HG03558 (cell line): ENCODE data around the gene HMGXB4.

Source experiments
- ATAC-seq: cut with Tn5 transposase; IDR thresholded peaks from one replicate; pipeline ENCODE4 v1.9.1; 2021; ENCODE audit warnings: moderate number of reproducible peaks; ENCODE audit not compliant: unreplicated experiment; ENCODE audit errors: extremely low read depth

Gene HMGXB4

DNA sequence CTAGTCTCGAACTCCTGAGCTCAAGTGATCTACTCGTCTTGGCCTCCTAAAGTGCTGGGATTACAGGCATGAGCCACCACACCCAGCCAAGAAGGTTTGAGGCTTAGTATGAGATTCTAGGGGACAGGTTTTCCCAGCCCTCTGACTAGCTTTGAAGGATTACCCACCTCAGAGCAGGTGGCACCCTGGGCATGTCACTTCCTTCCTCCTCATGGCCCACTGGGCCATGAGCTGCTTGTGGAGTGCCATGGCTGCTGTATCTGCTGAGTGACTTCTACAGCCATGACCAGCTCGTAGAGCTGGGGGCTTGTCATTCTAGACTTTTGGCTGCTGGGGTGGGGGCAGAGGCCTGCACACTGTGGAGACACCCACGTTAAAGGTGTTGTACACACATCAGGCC is 67.5 kb downstream of the HMGXB4 start:
- no peak for ATAC-seq

DNA sequence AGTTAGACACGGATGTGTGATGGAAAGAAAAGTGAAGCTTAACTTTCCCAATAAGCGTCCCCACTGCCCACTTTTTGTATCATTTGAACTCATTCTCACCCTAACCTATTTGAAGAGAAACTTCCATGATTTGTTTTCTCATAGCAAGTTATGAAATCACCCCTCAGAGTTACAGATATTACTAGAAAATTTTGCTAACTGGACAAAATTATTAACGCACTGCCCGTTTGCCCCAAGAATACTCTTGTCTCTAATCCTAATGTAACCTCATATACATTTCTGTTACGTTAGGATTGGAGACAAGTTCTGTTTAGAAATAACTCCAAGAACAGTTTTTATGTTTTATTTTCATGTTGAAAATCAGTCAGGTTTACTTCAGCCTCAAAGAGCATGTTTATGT is 67.9 kb downstream of the HMGXB4 start:
- ATAC-seq = no peak

DNA sequence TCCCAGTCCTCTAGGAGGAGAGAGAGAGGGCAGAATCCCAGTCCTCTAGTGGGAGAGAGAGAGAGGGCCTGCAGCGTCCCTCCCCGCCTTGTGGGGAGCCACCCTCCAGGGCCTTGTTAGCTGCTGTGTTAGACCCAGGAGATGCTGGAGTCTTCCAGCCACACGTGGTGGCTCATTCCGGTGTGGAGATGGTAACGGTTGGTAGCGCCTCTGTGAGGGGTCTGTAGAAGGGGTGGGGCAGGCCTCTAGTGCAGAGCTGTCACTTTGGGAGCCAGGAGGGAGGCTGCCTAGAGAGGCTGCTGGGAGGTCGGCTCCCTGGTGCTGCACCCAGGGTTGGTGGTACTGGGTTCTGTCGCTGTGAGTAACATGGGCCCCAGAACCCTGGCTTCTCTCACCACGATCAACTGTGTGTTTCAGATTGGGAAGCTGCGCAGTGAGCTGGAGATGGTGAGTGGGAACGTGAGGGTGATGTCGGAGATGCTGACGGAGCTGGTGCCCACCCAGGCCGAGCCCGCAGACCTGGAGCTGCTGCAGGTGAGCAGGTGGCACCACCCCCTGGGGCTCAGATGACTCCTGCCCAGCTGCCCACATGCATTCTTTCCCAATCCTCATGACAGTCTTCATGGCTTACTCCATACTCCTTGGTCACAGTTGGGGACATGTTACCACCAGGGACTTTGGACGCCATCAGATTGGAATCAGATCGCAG is 69.7 kb downstream of the HMGXB4 start:
- ATAC-seq = no peak

DNA sequence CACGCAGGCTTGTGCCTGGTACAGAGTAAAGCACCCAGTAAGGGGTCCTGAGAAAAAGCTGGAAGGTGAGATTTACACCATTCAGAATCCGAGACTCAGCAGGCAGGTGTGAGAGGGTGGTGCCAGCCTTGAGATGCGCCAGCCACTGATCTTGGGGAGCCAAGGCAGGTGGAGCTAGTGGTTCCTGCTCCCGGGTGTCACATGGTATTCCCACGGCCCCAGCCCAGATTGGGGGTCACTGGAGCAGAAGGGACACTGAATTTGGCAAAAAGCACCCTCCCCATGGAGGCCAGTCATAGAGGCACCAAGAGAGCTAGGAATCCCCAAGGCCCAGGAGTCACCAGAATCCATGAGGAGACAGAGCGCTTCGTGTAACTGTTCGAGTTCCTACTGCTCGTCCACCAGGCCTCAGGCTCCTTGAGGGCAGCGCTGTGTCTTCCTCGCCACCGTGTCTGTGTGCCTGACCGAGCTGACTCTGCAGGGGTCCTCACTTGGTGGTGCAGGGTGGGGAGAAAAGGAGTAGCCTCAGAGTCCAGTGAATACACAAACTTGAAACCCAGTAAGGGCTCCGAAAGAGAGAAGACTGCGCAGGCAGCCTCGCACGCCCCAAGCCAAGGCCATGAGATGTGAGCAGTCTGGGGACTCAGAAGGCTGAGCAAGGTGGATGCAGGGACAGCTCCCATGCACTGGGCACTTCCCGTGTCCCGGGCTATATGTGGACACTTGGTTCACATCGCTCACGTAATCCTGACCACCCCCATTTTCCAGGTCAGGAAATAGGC is 70.6 kb downstream of the HMGXB4 start:
- ATAC-seq = no peak

DNA sequence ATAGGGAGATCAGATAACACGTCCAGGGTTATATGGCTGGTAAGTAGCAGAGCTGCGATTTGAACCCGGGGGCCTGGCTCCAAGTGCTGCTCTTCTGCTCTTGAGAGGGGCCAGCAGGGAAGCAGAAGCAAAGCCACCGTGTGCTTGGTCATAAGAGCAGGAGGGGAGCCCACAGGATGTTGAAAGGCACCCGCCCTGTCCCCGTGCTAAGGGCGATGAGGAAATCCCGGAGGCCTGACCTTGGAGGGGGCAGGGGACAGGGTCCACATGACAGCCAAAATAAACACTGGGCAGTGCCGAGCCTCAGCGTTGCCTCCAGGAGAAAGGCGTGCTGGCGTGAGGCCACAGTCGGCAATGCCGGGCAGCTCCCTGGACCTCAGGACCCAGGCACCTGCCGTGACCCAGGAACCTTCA is 71.2 kb downstream of the HMGXB4 start:
- ATAC-seq = no peak

DNA sequence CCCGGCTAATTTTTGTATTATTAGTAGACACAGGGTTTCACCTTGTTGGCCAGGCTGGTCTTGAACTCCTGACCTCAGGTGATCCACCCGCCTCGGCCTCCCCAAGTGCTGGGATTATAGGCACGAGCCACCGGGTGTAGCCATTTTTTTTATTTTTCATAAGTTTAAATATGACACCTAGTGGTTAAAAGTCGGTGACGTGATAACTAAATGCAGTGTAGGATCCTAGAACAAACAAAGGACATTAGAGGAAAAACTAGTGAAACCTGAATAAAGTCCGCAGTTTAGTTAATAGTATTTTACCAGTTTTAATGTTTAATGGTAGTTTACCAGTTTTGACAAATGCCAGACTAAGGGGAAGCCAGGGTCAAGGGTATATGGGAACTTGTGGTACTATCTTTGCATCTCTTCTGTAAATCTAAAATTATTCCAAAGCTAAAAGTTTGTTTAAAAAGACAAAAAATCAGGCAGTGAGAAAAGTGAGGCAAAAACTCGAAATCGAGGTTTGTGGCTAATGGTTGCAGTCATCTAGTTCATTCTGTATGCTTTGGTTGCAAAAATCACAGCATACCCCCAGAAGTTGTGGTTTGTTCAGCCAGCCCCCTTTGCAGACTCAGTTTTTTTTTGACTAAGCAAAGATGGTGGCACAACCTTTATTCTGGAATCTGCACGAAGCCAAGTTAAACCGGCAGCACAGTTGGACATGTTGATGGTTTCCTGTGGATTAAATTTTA is 72.0 kb downstream of the HMGXB4 start:
- ATAC-seq = no peak

DNA sequence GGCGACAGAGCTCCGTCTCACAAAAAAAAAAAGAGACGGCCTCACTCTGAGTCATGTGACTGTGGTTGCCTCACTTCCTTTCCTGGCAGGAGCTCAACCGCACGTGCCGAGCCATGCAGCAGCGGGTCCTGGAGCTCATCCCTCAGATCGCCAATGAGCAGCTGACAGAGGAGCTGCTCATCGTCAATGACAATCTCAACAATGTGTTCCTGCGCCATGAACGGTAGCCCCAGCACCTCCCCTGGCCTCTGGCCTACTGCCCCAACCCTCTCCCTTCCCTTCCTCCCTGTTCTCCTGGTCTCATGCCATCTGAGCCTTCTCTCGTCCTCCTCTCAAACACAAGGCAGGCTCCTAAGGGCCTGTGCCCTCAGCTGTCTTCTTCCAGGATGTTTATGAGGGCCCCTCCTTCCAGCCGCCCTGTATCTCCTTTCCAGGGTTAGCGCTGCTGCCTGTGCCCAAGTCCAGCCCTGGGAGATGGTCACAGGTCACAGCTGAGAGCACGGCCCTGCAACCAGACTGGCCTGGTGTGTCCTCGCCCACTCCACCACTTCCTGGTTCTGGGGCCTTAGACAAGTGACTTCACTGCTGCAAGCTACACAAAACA is 73.1 kb downstream of the HMGXB4 start:
- no peak for ATAC-seq

DNA sequence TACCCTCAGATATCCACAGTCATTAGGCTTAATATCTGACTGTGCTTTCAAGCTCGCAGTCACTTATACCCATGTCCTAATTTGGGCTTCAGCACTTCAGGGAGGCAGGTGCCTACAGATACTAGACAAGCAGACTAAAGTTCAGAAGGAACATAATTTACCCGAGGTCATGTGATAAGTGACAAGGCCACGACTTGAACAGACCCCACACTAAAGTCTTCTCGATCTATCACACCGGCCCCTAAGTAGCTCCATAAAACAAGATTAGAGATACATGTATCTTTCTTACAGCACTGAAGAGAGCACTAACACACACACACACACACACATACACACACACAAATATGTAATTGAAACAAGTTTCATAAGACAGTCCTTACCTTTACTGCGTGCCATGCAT is 75.0 kb downstream of the HMGXB4 start:
- no peak for ATAC-seq

DNA sequence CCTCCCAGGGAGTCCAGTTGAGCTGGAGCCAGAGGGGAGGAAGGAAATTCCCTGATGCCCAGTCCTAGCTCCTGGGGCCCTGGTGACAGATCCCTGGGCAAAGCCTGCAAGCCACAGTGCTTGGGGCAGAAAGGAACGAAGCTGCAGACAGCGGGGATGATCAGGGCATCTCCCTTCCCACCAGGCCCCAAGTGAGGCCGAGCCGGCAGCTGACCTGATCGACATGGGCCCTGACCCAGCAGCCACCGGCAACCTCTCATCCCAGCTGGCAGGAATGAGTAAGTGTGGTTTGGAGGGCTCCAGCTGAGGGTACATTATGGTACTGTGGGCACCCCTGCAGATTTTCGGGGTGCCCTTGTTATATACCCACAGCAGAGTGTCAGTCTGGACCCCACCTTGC is 75.9 kb downstream of the HMGXB4 start:
- no peak for ATAC-seq

DNA sequence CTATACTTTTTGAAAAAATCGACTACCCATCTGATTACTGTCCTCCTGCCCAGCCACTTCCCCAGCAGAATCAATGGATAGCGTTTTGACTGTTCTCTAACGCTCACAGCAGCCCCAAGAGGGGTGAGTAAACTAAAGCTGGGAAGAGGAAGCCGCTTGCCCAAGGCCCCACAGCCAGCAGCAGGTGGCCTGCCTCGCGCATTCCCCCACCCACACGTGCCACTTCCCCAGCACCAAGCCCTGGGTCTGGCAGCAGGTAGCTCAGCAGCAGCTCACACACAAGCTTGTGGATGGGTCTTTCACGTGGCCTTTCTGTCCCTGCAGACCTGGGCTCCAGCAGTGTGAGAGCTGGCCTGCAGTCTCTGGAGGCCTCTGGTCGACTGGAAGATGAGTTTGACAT is 76.7 kb downstream of the HMGXB4 start:
- no peak for ATAC-seq

DNA sequence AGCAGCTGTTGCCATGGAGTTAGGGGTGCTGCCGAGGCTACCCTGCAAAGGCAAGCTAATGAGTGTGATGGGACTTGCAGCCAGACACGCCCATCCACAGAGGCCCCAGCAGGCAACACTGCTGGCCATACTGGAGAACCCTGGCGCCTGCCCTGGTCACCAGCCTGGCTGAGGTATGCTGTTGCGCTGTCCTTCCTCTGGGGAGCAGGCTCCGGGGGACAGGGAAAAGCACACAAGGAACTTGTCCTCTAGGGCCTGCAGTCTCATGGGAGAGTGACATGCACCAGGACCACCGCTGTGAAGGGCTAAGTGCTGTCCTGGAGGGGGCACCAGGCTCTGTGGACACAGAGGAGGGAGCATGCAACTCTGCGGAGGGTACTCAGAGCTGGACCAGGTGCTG is 78.2 kb downstream of the HMGXB4 start:
- no peak for ATAC-seq

DNA sequence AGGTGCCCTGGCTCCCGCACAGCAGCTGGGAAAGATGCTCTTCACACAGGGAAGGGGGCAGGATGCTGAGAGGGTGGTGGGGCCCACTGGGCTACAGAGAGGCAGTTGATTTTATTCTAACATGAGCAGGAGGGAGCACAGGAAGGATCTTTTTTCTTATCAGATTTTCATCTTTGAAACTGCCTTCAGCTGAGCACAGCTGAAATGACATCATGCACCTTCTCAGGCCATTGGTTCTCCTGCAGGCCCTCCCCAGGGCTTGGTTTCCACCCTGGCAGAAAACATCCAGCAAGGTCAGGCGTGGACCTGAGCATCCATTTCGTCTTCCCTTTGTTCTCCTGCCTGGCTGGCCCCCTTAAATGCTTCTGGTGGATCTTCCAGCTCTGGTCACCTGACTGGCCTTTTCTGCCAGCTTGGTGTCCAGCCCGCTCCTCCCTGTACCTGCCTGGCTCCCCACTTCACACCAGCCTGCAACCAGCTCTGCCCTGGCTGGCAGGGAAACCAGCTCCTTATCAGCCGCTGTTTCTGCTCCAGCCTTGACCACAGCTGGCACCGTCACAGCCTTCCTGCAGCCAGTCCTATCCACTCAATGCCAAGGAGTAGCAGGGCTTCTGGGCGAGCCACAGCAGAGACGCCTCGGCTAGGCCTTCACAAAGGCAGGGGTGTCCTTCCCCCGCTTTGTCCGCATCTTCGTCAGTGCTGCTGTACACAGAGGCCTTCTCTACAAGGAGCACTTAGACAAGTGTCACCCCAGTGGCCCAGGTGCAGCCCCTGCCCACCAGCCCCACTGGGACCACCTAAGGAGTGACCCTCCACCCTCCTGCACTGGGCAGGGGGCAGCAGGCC is 78.9 kb downstream of the HMGXB4 start:
- no peak for ATAC-seq

DNA sequence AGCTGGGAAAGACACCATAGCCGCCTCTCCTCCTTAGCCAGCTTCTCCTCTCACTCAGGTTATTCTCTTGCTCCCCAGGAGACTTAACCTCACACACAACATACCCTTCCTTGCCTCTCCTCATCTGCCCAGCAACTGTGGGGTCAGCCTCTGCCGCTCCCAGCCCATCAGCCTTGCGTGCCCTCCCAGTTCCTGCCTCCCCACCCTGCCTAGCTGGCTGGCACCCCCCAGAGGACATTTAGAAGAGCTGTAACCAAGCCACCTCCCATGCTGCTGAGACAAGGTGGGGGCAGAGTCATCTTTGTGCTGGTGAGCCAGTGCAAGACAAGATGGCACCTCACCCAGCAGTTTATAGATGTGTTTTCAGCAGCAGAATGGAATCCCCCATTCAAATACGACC is 80.6 kb downstream of the HMGXB4 start:
- ATAC-seq = no peak

DNA sequence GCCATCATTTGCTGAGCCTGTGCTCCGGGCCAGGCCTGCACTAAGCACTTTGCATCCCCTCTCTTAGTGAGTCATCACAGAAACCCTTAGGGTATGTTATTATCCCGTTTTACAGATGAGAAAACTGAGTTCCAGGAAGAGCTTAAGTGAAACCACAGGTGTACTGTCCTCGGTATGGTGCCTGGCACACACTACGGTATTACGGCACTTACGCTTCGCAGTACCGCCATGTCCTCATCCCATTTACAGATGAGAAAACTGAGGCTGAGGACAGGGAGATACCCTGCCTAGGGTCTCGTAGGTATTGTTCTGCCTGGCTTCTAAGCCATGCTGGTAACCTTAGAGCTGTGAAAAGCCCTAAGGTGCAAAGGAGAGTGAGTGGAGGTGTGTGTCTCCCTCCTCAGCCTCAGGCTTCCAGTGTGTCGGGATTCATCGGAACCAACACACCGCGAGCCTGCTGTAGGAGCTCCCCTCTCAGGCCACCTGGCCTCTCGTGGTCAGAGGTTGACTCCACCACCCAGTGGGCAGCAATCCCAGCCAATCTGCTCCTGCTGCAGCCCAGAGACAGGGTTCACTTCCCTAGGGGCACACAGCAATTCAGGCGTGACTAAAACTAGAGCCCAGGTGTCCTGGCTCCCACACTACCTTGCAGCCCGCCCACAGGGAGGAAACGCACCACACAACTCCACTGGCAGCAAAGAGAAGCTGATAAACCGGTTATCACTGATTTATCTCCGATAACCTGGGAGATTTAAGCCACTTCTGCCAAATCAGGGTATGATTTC is 84.0 kb downstream of the HMGXB4 start:
- ATAC-seq = no peak

DNA sequence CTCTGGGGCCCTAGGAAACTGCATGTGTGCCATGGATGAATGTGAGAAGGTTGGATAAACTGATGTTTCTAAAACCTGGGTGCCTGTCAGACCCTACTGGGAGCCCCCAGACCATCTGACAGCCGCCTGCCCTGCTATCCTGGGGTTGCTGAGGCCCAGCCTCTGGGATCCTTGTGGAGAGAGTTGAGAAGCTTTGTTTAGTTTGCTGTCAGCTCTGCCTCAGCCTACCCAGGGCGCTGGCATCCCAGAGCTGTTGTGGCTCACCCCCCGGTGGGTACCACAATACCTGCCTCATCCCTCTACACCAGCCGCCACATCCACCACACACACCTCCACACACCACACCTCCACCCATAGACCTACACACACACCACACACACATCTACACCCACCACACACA is 85.1 kb downstream of the HMGXB4 start:
- no peak for ATAC-seq

DNA sequence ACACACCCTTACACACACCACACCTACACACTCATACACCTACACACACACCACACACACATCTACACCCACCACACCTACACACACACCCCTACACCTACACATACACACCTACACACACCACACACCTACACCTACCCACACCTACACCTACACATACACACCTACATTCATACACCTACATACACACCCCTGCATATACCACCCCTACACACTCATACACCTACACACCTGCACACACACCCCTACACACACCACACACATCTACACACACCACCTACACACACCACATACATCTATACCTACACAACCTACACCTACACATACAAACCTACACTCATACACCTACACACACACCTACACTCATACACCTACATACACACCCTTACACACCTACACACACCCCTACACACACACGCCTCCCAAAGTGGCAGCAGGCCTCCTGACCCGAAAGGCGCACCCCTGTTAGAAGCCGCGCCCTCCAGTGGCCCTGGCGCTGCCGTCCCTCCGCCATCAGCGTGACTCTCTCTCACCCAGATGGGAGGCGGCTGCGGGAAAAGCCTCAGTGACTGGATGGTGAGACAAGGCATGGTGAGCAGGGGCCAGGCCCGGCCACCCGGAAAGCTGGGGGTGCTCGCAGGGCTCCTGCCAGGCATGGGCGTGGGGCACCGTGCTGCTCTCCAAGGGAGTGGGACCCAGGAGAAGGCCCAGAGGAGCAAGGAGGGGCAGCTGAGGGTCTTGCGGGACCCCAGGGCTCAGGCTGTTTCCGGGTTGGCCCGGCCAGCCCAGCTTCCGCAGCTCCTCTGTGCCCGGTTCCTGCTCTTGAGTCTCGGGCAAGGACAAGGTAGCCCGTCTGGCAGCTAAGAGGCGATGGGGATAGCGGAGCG is 86.6 kb downstream of the HMGXB4 start:
- ATAC-seq = no peak

DNA sequence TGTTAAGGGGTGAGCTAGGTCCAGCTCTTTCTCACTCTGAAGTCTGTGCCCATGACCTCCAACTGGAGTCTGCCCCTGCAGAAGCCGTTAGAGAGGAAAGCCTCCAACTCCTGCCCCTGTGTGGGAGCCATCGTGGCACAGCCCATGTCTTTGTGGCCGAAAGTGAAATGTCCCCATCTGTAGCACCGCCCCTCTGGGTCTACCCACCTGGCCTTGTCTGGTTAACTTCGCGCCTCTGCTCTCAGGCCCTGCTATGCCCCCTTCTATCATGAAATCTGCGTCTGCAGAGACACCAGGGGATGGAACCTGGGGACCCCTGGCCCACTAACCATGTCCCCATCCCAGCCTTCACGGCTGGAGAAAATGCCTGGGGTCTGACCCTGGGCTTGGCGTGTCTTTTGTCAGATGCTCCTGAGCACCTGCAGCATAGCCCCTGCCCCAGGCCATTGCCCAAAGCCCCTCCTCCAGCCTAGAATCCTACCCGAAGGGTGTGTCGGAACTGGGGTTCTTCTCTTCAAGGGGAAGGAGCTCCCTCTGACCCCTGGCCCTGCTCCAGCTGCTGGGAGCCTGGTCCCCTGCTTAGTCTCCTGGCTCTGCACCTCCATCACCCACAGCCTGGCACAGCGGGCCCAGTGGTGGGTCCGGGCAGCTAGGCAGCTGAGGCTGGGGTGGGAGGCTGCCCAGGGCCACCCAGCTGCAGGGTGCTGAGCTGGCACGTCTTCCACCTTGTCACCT is 87.8 kb downstream of the HMGXB4 start:
- ATAC-seq = no peak
